A549 (cell line): ENCODE measurements around the gene TMTC2. TPM values are rescaled to one million over a fixed set of nuclear protein-coding genes. Genes with fewer than 3 reads are reported as not detected.

Experiments
- ATAC-seq, 2 experiments: fragments of 200-7000 bp in 1 of 2; fragments of >200 bp in 1 of 2; cut with Nextera tagmentation in 1 of 2; cut with Tn5 transposase in 1 of 2; 3 replicates each; pipeline versions ENCODE4 v1.8.0 to v1.9.1; 2018 to 2020; ENCODE audit warnings: mild to moderate bottlenecking in 1 of 2, moderate library complexity in 1 of 2
- CTCF ChIA-PET: fragments of 300-600 bp; sonication (Branson Sonifier 250); formaldehyde crosslinking; extraction: SDS; loops from one replicate; lab custom pipeline; 2021; ENCODE audit warnings: antibody characterized with exemption, inconsistent platforms; lab: Yijun Ruan, JAX
- POLR2A ChIA-PET: fragments of 350-600 bp; formaldehyde crosslinking; extraction: SDS; loops from one replicate; lab custom pipeline; 2021; ENCODE audit warnings: antibody characterized with exemption, inconsistent platforms; lab: Yijun Ruan, JAX
- DNase-seq, 2 experiments: peaks; one replicate each; pipeline versions ENCODE4 v3.0.0 to v3.0.0-alpha.2; 2011 to 2016; ENCODE audit warnings: low read depth in 1 of 2, low spot score in 1 of 2
- FAIRE-seq: peaks from 2 replicates; lab custom pipeline; 2011; peaks lifted over from hg19 to GRCh38; lab: Jason Lieb, UNC
- H3K27ac ChIP-seq, 2 experiments: fragments of >200 bp; sonication (Bioruptor Twin); formaldehyde crosslinking; 3 replicates each; pipeline ENCODE4 v1.5.1; 2016 to 2017
- H3K4me1 ChIP-seq: fragments of >200 bp; sonication (Bioruptor Twin); formaldehyde crosslinking; 3 replicates; pipeline ENCODE4 v1.6.1; 2016
- H3K4me2 ChIP-seq: fragments of >200 bp; sonication (Bioruptor Twin); formaldehyde crosslinking; 3 replicates; pipeline ENCODE4 v1.6.1; 2016
- H3K4me3 ChIP-seq: fragments of >200 bp; sonication (Bioruptor Twin); formaldehyde crosslinking; 3 replicates; pipeline ENCODE4 v1.5.1; 2016
- H3K9me3 ChIP-seq: fragments of >200 bp; sonication (Bioruptor Twin); formaldehyde crosslinking; 3 replicates; pipeline ENCODE4 v1.6.1; 2016
- BHLHE40 ChIP-seq: IDR thresholded peaks from 2 replicates; pipeline ENCODE4 v1.6.1; 2012; ENCODE audit warnings: low read depth, low read length, inconsistent platforms
- CBX8 ChIP-seq: fragments of 200-600 bp; sonication (generic); IDR thresholded peaks from 2 replicates; pipeline ENCODE4 v1.6.1; 2016
- CEBPB ChIP-seq, 2 experiments: fragments of >200 bp in 1 of 2; sonication (Bioruptor Twin) in 1 of 2; formaldehyde crosslinking in 1 of 2; IDR thresholded peaks; 2 replicates each; pipeline ENCODE4 v1.6.1; 2012 to 2016
- CHD4 ChIP-seq: fragments of 200-600 bp; sonication (generic); IDR thresholded peaks from 2 replicates; pipeline ENCODE4 v1.6.1; 2016; ENCODE audit warnings: antibody characterized with exemption, mild to moderate bottlenecking, borderline replicate concordance
- EP300 ChIP-seq, 2 experiments: fragments of >200 bp; sonication (Bioruptor Twin); formaldehyde crosslinking; IDR thresholded peaks; 2 replicates in 1 of 2; 3 replicates in 1 of 2; pipeline ENCODE4 v1.6.1; 2016 to 2017
- HDAC2 ChIP-seq: fragments of 200-600 bp; sonication (generic); IDR thresholded peaks from 2 replicates; pipeline ENCODE4 v1.6.1; 2016
- HEYL ChIP-seq: fragments of 250-450 bp; sonication (Bioruptor Pico); IDR thresholded peaks from 2 replicates; pipeline ENCODE4 v1.8.0; 2021; ENCODE audit warnings: mild to moderate bottlenecking, moderate library complexity
- HOXA7 ChIP-seq: fragments of 250-450 bp; sonication (Bioruptor Pico); IDR thresholded peaks from 2 replicates; pipeline ENCODE4 v1.5.0; 2020; ENCODE audit warnings: mild to moderate bottlenecking, moderate library complexity
- HOXB5 ChIP-seq: fragments of 250-450 bp; sonication (Bioruptor Pico); IDR thresholded peaks from 2 replicates; pipeline ENCODE4 v1.5.0; 2020; ENCODE audit warnings: mild to moderate bottlenecking, moderate library complexity
- JUN ChIP-seq, 2 experiments: fragments of >200 bp; sonication (Bioruptor Twin); formaldehyde crosslinking; IDR thresholded peaks; 2 replicates in 1 of 2; 3 replicates in 1 of 2; pipeline ENCODE4 v1.6.1; 2016 to 2017
- NFE2L2 ChIP-seq: fragments of 150-350 bp; conservative IDR thresholded peaks from 2 replicates; pipeline ENCODE4 v1.6.1; 2014; ENCODE audit warnings: low read length
- RARB ChIP-seq: fragments of 250-450 bp; sonication (Bioruptor Pico); IDR thresholded peaks from 2 replicates; pipeline ENCODE4 v1.8.0; 2021; ENCODE audit warnings: mild to moderate bottlenecking, moderate library complexity
- RCOR1 ChIP-seq: fragments of 150-350 bp; IDR thresholded peaks from 2 replicates; pipeline ENCODE4 v1.6.1; 2014; ENCODE audit warnings: antibody characterized with exemption, low read length, low read depth
- RFX5 ChIP-seq: fragments of 450-650 bp; IDR thresholded peaks from 2 replicates; pipeline ENCODE4 v1.7.1; 2014; ENCODE audit warnings: antibody characterized with exemption, mild to moderate bottlenecking, moderate library complexity
- RNF2 ChIP-seq: fragments of 200-600 bp; sonication (generic); IDR thresholded peaks from 2 replicates; pipeline ENCODE4 v1.6.1; 2016; ENCODE audit warnings: low read depth, mild to moderate bottlenecking, antibody characterized with exemption, moderate library complexity, borderline replicate concordance
- SREBF2 ChIP-seq: fragments of 450-650 bp; IDR thresholded peaks from 2 replicates; pipeline ENCODE4 v1.6.1; 2014; ENCODE audit warnings: mild to moderate bottlenecking, moderate library complexity
- WGBS: methylation state at CpG from one replicate; pipeline ENCODE4 v1.1.6; 2017; ENCODE audit errors: missing lambda C conversion rate; 5-methylcytosine and 5-hydroxymethylcytosine counted together
- polyA plus RNA-seq, 4 experiments: library from polyadenylated mRNA; depleted of rRNA in 3 of 4; stranded (reverse); fragments of >200 nt; fragmentation: RNase III in 1 of 4; extraction: RNeasy Plus Mini Kit Qiagen cat#74134 plus additional on column Dnase treatment in 1 of 4; gene quantifications; 2 replicates in 3 of 4; 3 replicates in 1 of 4; pipeline ENCODE4 v1.2.3, GENCODE V29; 2011 to 2017
- TF ChIP-seq, protein P1 (sequence below): IDR thresholded peaks from 2 replicates; pipeline ENCODE4 v1.6.1; 2012
- TF ChIP-seq, protein P2 (sequence below): fragments of 450-650 bp; IDR thresholded peaks from 2 replicates; pipeline ENCODE4 v1.6.1; 2014; ENCODE audit warnings: antibody characterized with exemption
- TF ChIP-seq, protein P3 (sequence below): fragments of >200 bp; sonication (Bioruptor Twin); formaldehyde crosslinking; IDR thresholded peaks from 3 replicates; pipeline ENCODE4 v1.5.1; 2016

The TMTC2 gene
- polyA plus RNA-seq, 2 of the 4 experiments (the other 2 are of a cell fraction), result 1.8 to 5.3 TPM

DNA sequence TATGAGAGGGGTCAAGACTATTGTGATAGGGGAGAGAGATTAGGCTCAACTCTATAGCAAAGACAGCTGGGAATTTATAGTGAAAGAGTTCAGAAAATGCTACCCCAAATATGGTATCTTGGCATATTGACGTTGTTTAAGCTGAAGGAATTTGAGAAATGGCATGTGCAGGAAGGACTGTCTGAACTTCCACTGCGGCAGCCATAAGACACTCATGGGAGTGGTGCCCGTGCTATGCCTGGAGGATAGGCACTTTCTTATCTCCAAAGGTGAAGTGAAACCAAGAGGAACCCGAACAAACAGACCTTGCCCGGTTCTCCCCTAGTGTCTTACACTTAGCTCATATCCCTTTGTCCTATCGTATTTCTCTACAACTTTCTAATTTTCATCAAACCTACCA lies 390.3 kb downstream of the TMTC2 start:
- WGBS, result 71% methylated on average over 6 of the region's 6 CpGs
- no peak overlapping the region for H3K4me2 ChIP-seq
- ATAC-seq (no peak), DNase-seq (no peak), FAIRE-seq (no peak)
- H3K27ac ChIP-seq, result no peak overlapping the region
- CTCF ChIA-PET, result no interaction called here
- no peak for TF ChIP-seq NFE2L2
- no peaks in the 10 kb centered on the region; the same call in 2 of the 3 replicates for H3K9me3 ChIP-seq
- POLR2A ChIA-PET, result no interaction called here
- no peak overlapping the region for H3K4me3 ChIP-seq
- H3K4me1 ChIP-seq, result no peaks in the 10 kb centered on the region

DNA sequence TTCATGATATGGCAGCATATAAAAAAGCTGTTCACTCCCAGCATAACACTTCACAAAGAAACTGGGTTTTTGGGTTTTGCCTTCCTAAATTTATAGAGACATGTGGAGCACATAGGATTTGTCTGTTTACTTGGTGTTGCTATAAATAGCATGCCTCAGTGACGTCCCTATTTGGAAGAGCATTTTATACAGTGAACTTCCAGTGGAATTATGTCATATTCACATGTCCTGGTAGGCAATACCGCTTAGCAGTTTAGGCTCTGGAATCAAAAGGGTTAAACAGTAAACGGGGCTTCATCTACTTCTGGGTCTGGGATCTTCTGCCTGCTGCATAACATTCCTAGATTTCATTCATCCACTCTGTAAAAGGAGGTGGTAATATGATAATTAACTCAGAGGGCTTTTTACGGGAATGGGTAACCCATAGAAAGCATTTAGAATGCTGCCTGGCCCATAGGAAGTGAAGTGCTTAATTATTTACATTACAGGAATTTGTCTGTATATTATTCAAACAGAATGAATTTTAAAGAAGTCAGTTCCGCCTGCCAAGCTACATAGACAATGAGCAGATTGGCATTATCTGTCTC lies 396.1 kb downstream of the TMTC2 start:
- CTCF ChIA-PET, result no interaction called here
- ATAC-seq, result no peak
- no peak for FAIRE-seq

DNA sequence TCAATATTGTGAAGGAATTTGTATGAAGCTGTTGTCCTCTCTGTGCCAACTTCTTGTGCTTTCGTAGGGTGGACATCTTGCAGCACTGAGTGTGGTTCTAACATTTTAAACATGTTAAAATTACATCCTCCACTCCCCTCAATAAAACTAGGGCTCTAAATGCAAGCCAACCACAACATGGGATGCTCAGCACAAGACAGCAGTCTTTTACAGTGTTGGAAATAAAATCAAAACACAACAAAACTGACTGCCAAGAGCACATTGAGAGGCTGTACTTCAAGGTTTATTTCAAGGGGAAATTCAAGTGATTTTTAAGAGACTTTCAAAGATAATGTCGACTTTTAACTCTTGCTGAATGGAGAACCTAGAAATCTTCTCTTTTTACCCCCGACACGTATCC lies 396.9 kb downstream of the TMTC2 start:
- H3K4me1 ChIP-seq, result no peaks in the 10 kb centered on the region
- ATAC-seq (no peak), DNase-seq (no peak), FAIRE-seq (no peak)
- H3K9me3 ChIP-seq, result no peaks in the 10 kb centered on the region
- H3K4me2 ChIP-seq, result no peak overlapping the region
- no peak overlapping the region for H3K4me3 ChIP-seq
- TF ChIP-seq SREBF2, result no peak
- TF ChIP-seq, protein P1, sequence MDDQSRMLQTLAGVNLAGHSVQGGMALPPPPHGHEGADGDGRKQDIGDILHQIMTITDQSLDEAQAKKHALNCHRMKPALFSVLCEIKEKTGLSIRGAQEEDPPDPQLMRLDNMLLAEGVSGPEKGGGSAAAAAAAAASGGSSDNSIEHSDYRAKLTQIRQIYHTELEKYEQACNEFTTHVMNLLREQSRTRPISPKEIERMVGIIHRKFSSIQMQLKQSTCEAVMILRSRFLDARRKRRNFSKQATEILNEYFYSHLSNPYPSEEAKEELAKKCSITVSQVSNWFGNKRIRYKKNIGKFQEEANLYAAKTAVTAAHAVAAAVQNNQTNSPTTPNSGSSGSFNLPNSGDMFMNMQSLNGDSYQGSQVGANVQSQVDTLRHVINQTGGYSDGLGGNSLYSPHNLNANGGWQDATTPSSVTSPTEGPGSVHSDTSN, result no peak
- no peak for TF ChIP-seq CEBPB (IDR thresholded peaks at IDR 0.05)
- WGBS, result 65% methylated on average over 4 of the region's 4 CpGs
- no peak overlapping the region for H3K27ac ChIP-seq
- ChIA-PET CTCF (no interaction called here), POLR2A (no interaction called here)

More for the DNA sequence above, 396.1 kb downstream of the TMTC2 start:
- POLR2A ChIA-PET, result no interaction called here
- TF ChIP-seq HEYL (CRISPR knock-in tag), result no peak
- TF ChIP-seq RCOR1, result no peak
- TF ChIP-seq HOXB5 (CRISPR knock-in tag), result no peak
- TF ChIP-seq, protein P2, sequence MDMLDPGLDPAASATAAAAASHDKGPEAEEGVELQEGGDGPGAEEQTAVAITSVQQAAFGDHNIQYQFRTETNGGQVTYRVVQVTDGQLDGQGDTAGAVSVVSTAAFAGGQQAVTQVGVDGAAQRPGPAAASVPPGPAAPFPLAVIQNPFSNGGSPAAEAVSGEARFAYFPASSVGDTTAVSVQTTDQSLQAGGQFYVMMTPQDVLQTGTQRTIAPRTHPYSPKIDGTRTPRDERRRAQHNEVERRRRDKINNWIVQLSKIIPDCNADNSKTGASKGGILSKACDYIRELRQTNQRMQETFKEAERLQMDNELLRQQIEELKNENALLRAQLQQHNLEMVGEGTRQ, result no peak
- TF ChIP-seq RARB, result no peak
- TF ChIP-seq, protein P3, sequence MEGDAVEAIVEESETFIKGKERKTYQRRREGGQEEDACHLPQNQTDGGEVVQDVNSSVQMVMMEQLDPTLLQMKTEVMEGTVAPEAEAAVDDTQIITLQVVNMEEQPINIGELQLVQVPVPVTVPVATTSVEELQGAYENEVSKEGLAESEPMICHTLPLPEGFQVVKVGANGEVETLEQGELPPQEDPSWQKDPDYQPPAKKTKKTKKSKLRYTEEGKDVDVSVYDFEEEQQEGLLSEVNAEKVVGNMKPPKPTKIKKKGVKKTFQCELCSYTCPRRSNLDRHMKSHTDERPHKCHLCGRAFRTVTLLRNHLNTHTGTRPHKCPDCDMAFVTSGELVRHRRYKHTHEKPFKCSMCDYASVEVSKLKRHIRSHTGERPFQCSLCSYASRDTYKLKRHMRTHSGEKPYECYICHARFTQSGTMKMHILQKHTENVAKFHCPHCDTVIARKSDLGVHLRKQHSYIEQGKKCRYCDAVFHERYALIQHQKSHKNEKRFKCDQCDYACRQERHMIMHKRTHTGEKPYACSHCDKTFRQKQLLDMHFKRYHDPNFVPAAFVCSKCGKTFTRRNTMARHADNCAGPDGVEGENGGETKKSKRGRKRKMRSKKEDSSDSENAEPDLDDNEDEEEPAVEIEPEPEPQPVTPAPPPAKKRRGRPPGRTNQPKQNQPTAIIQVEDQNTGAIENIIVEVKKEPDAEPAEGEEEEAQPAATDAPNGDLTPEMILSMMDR, result no peak
- TF ChIP-seq BHLHE40, result no peak
- TF ChIP-seq EP300 (IDR thresholded peaks at IDR 0.05), result no peak
- TF ChIP-seq RFX5, result no peak
- no peak for TF ChIP-seq CEBPB (IDR thresholded peaks at IDR 0.05)
- no peak for TF ChIP-seq HOXA7 (CRISPR knock-in tag)
- no peak for TF ChIP-seq SREBF2
- TF ChIP-seq HDAC2, result no peak
- no peak for TF ChIP-seq CBX8
- no peak for TF ChIP-seq CHD4
- TF ChIP-seq RNF2, result no peak
- TF ChIP-seq JUN (IDR thresholded peaks at IDR 0.05), result no peak
- H3K9me3 ChIP-seq, result no peaks in the 10 kb centered on the region
- H3K4me3 ChIP-seq, result no peak overlapping the region
- 43% methylated on average over 5 of the region's 5 CpGs for WGBS
- no peak overlapping the region for H3K4me2 ChIP-seq
- DNase-seq, result no peak
- no peak overlapping the region for H3K27ac ChIP-seq
- no peaks in the 10 kb centered on the region for H3K4me1 ChIP-seq
